Cardiac muscle cell (in vitro differentiated cells and primary cell): ENCODE data around the gene KRTAP1-1. TPM values are rescaled to one million over a fixed set of nuclear protein-coding genes. Genes with fewer than 3 reads are reported as not detected.
"Not testable (repeated sequence)": the region's sequence is repeated elsewhere in the genome, so short reads cannot be mapped to it uniquely, and the experiment has no call there.

Experiments
- DNase-seq, 2 donors: peaks; one replicate each; pipeline versions ENCODE4 v3.0.0 to v3.0.0-alpha.2; 2010 to 2017; ENCODE audit warnings: low read depth in 1 of 2, low spot score in 1 of 2
- H3K27ac ChIP-seq: fragments of 200-600 bp; sonication (generic); 2 replicates; pipeline ENCODE4 v1.5.1; 2016
- H3K27me3 ChIP-seq: fragments of 200-600 bp; sonication (generic); 2 replicates; pipeline ENCODE4 v1.6.0; 2016; ENCODE audit warnings: control low read depth
- H3K36me3 ChIP-seq: fragments of 200-600 bp; sonication (generic); 2 replicates; pipeline ENCODE4 v1.5.1; 2016; ENCODE audit warnings: control low read depth
- H3K4me1 ChIP-seq: fragments of 200-600 bp; sonication (generic); 2 replicates; pipeline ENCODE4 v1.8.1; 2017; ENCODE audit warnings: low read depth, mild to moderate bottlenecking, mixed run types
- H3K4me3 ChIP-seq: fragments of 200-600 bp; sonication (generic); 2 replicates; pipeline ENCODE4 v1.5.1; 2016; ENCODE audit warnings: mild to moderate bottlenecking
- H3K9me3 ChIP-seq: fragments of 200-600 bp; sonication (generic); 2 replicates; pipeline ENCODE4 v1.5.1; 2017; ENCODE audit warnings: low read depth, mild to moderate bottlenecking, control low read depth
- CTCF ChIP-seq: IDR thresholded peaks from 2 replicates; pipeline ENCODE4 v1.5.1; 2012; ENCODE audit warnings: low read depth, mild to moderate bottlenecking, low read length
- polyA plus RNA-seq: library from polyadenylated mRNA; unstranded; fragments of >200 nt; fragmentation: Nextera tagmentation; extraction: Ambion mirVana; gene quantifications from 2 replicates; pipeline ENCODE4 v1.2.1, GENCODE V29; 2016
- total RNA-seq: library from RNA; depleted of rRNA; stranded (reverse); fragments of >200 nt; gene quantifications from 2 replicates; pipeline ENCODE4 v1.2.3, GENCODE V29; 2016

The KRTAP1-1 gene
- total and polyA plus RNA-seq, 2 experiments from 2014 or later: not detected

DNA sequence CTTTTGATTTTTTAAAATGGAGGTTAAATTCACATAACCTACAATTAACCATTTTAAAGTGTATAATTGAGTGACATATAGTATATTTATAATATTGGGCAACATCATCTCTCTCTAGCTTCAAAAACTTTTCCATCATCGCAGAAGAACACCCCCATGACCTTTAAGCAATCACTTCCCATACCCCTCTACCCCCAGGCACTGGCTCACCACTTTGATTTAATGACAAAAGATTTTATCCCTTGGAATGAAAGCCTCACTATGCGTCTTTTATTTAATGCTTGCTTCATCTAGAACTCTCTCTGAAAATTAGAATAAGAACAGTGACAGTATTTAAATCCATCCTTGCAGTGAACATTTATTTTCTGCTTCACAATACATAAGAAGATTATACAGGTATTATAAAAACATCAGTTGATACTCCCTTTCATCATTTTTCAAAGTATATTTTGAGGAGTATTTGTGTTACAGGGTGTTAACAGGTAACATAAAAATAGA, 3.3 kb downstream of the KRTAP1-1 start:
- no peak overlapping the region for H3K27ac ChIP-seq
- no peak overlapping the region for H3K4me3 ChIP-seq
- DNase-seq: no peak
- no peaks in the 10 kb centered on the region for H3K4me1 ChIP-seq
- no peaks in the 10 kb centered on the region for H3K27me3 ChIP-seq
- H3K36me3 ChIP-seq: no peaks in the 10 kb centered on the region
- TF ChIP-seq CTCF: no peak
- no peaks in the 10 kb centered on the region for H3K9me3 ChIP-seq

DNA sequence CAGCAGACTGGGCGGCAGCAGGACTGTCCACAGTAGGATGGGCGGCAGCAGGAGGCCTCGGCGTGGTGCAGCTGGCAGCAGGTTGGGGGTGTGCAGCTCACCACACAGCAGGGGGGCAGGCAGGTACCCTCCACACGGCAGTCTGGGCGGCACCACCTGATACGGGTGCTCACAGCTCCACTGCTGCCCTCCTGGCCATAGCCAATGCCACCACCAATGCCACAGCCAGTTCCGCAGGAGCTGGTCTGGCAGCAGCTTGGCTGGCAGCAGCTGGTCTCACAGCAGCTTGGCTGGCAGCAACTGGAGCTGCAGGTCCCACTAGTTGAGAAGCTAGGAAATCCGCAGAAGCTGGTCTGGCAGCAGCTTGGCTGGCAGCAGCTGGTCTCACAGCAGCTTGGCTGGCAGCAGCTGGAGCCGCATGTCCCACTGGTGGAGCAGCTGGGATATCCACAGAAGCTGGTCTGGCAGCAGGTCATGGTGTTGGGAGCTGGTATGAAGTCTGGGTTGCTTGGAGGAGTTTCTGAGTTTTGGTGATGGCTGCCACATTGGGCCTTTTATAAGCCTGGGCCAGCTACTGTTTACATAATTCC, 6.8 kb downstream of the KRTAP1-1 start, which contains the start of gene KRTAP1-3:
Gene KRTAP1-3 (minus strand): TSS at position 529 of the 590 bp plus-strand sequence. CDS start 53 bp downstream, at position 476.
- not testable (repeated sequence) for H3K4me1 ChIP-seq, H3K36me3 ChIP-seq, H3K9me3 ChIP-seq, H3K4me3 ChIP-seq, H3K27ac ChIP-seq, H3K27me3 ChIP-seq, DNase-seq

- Histone ChIP-seq H3K27me3 (peaks cover 2% of the 10 kb centered on the region), H3K9me3 (no peaks in the 10 kb centered on the region), H3K4me3 (no peak within 1 kb of the TSS), H3K4me1 (no peaks in the 10 kb centered on the region), H3K27ac (no peak within 1 kb of the TSS), H3K36me3 (no peaks in the 10 kb centered on the region)
- TF ChIP-seq CTCF: no peak
- no peak for DNase-seq
Observed at GRCh38 chr17:41029633-41030245, 11.5 kb downstream of the KRTAP1-1 start, which contains the start of gene KRTAP1-4. TSS of gene KRTAP1-4 (minus strand) at chr17:41030195. CDS start at chr17:41030078, 117 bp downstream.

GRCh38 chr17:41026715-41027471, 14.4 kb downstream of the KRTAP1-1 start, which contains the start of gene KRTAP1-5:
TSS of gene KRTAP1-5 (minus strand) at chr17:41027208. CDS start at chr17:41027155, 53 bp downstream.
- Histone ChIP-seq H3K4me3 (no peak within 1 kb of the TSS), H3K4me1 (no peaks in the 10 kb centered on the region), H3K9me3 (no peaks in the 10 kb centered on the region), H3K36me3 (no peaks in the 10 kb centered on the region), H3K27ac (no peak within 1 kb of the TSS), H3K27me3 (peaks cover 2% of the 10 kb centered on the region)
- TF ChIP-seq CTCF: no peak
- DNase-seq: peak in 1 of 2 donors; percentile 21

DNA sequence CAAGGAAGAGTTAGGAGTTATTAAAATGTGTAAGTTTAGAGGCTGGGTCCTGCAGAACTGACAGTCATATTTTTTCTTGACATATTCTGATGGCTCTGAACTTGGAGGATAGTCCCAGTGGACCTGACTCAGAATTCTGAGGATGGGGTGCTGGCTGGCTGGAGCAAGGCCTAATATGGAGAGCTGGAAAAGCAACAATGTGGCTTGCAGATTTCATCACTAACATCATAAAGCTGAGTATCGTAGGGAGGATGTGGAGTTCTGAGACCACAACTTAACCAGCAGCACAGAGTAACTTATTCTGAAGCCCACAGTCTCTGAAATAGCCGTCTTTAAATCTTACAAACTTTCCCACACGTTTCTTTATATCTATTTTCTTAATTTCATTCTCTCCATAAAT, 16.6 kb downstream of the KRTAP1-1 start:
- Histone ChIP-seq H3K4me1 (no peaks in the 10 kb centered on the region), H3K4me3 (no peak overlapping the region), H3K36me3 (no peaks in the 10 kb centered on the region), H3K27me3 (peaks cover 2% of the 10 kb centered on the region), H3K27ac (no peak overlapping the region), H3K9me3 (no peaks in the 10 kb centered on the region)
- TF ChIP-seq CTCF: no peak
- no peak for DNase-seq
